Right ventricle myocardium inferior (tissue), 1 donor: Measurements from ENCODE around the gene CIDEC. TPM values are rescaled to one million over a fixed set of nuclear protein-coding genes. Genes with fewer than 3 reads are reported as not detected.
"Not testable (repeated sequence)": the region's sequence is repeated elsewhere in the genome, so short reads cannot be mapped to it uniquely, and the experiment has no call there.

ENCODE experiments used
- ATAC-seq: fragments of 200-7000 bp; cut with Tn5 transposase; one replicate; pipeline ENCODE4 v1.9.1; 2020; ENCODE audit warnings: mild to moderate bottlenecking, moderate library complexity
- DNase-seq: peaks from one replicate; pipeline ENCODE4 v3.0.0; 2021; ENCODE audit errors: missing footprints
- intact Hi-C: fragments of 100-400 bp; cut with DNase I; formaldehyde crosslinking; loops from one replicate; pipeline ENCODE4 v1.11.0; 2022
- total RNA-seq: library from RNA; stranded (reverse); fragmentation: NEBNext Ultra II Directional; extraction: Animal tissue kit (Norgen Biotek cat#: 25700); gene quantifications from one replicate; pipeline ENCODE4 v1.2.1, GENCODE V29; 2021
- donor health status: DM: no; HTN: yes; CAD: no; lungs with severe emphysema.

The CIDEC gene
- total RNA-seq, 1 donor from 2014 or later: 6.7 TPM

DNA sequence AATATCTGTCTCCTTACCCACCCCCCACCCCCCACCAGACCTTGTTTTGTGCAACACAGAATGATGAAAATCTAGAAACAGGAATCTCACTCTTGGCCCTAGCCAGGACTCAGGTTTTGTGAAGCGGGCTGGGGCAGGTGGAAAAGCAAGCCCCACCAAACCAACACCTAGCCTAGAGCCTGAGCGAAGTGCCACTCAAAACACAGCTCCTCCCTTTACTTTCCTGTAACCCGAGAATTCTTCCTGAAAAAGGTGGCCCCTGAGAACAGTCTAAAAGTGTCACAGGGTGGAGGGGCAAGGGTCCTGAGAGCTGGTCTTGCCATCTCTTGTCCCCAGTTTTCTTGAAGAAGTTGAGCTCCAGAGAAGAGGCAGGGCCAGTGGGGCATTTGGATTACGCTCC is 18.9 kb downstream of the CIDEC start:
- ATAC-seq: no peak
- DNase-seq: no peak
- intact Hi-C loops: loop anchor here (10.0 kb wide), 1 partner anchor 54 kb away; the partner anchor contains the start of gene IL17RC

GRCh38 chr3:9859530-9860025 is 20.5 kb downstream of the CIDEC start:
- no peak for ATAC-seq
- DNase-seq: no peak
- intact Hi-C loops: loop anchor here (10.0 kb wide), 1 partner anchor 55 kb away; the partner anchor contains the start of gene IL17RC

GRCh38 chr3:9855594-9855993 is 24.5 kb downstream of the CIDEC start:
- DNase-seq: no peak
- intact Hi-C loops: no loop called here
- ATAC-seq: no peak

- intact Hi-C loops, DNase-seq: not testable (repeated sequence)
These were observed 25.6 kb downstream of the CIDEC start for GRCh38 chr3:9854291-9854940.

GRCh38 chr3:9852528-9852927 is 27.5 kb downstream of the CIDEC start:
- intact Hi-C loops: no loop called here
- ATAC-seq (no peak), DNase-seq (no peak)

More at GRCh38 chr3:9854291-9854940, 25.6 kb downstream of the CIDEC start:
- ATAC-seq: not testable (repeated sequence)

- intact Hi-C loops, DNase-seq, ATAC-seq: not testable (repeated sequence)
These were observed 28.1 kb downstream of the CIDEC start for GRCh38 chr3:9851926-9852325.

GRCh38 chr3:9851383-9851782 is 28.7 kb downstream of the CIDEC start:
- ATAC-seq, intact Hi-C loops, DNase-seq: not testable (repeated sequence)

DNA sequence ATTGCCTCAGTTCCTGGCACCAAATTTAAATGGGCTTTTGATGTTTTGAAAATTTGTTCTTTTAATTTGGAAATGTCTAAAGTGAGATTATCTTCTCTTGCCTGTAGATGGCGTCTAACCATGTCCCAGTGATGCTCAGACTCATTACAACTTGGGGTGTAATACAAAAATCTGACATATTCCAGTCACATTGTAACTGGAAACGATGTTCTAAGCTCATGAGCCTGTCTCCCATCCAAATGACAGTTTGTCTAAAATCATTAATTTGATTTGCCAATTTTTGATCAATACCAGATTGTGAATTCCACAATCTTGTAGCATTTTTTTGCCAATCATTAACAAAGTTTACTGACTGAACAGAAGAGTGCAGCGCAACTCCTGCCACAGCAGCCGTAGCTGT is 31.2 kb downstream of the CIDEC start:
- DNase-seq, intact Hi-C loops, ATAC-seq: not testable (repeated sequence)

GRCh38 chr3:9847870-9848269 is 32.2 kb downstream of the CIDEC start:
- ATAC-seq, DNase-seq, intact Hi-C loops: not testable (repeated sequence)

GRCh38 chr3:9846931-9847488 is 33.0 kb downstream of the CIDEC start:
- DNase-seq (no peak), ATAC-seq (no peak)
- intact Hi-C loops: no loop called here

DNA sequence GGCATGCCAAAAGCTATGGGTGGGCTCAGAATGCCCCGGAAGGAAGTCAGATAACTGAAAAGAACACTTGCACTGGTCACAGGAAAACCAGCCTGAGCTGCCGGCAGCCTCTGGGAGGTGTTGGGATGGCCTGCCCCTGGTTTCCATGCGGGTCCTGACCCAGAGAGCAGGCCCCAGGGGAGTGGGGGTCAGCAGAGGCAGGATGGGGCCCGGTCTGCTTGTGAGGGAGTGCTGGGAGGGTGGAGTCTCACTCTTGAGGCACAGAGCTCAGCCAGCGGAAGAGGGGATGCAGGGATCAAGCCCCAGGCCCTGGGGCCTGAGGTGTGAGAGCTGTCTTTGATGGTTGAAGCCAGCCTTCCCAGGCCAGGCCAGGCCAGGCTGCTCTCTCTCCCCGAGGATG is 33.8 kb downstream of the CIDEC start:
- DNase-seq (no peak), ATAC-seq (no peak)
- intact Hi-C loops: no loop called here

GRCh38 chr3:9843715-9844438 is 36.2 kb downstream of the CIDEC start, which contains the start of gene RPUSD3:
Gene RPUSD3 (minus strand): TSS chr3:9844008. CDS start chr3:9843990, 18 bp downstream.
- intact Hi-C loops: no loop called here
- peak; percentile 99 for ATAC-seq

GRCh38 chr3:9841015-9841414 is 39.0 kb downstream of the CIDEC start:
- intact Hi-C loops: no loop called here
- no peak for DNase-seq
- ATAC-seq: no peak

More at GRCh38 chr3:9843715-9844438, 36.2 kb downstream of the CIDEC start, which contains the start of gene RPUSD3:
- peak; percentile 99 for DNase-seq

- intact Hi-C loops: no loop called here
- DNase-seq: no peak
- ATAC-seq: no peak
These were observed 41.2 kb downstream of the CIDEC start for GRCh38 chr3:9838856-9839255.

DNA sequence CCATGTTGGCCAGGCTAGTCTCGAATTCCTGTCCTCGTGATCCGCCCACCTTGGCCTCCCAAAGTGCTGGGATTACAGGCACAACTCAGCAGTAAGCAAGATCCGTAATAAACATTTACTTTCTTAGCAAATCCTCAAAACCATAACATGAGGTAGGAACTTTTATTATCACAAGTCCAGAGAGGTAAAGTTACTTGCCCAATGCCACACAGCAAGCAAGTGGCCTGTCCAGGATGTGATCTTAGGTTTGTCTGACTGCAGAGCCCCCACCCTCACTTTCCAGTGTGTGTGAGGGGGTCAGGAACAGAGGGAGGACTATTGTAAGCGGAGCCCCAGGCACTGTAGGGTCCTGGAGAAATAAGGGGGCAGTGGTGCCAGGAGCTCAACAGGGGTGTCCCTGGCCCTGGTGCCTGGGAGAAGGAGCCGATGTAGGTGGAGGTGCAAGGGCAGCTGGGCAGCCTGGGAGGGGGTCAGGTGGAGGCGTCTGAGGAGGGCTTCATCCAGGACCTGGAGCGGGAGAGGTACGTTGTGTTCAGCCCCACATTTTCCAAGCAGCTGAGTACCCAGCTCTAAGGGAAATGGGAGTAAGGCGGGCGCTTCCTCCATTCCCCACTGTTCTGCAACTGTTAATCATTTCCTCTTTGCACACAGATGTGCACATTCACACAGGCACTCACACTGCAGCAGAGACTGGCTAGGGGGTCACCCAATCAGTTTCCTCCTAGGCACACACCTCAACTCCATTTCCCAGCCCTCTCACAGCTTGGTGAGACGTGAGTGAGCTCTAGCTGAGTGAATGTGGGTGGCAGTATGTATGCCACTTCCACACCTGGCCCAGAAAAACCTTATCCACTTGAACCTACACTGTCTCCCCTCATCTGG is 42.1 kb downstream of the CIDEC start:
- intact Hi-C loops: no loop called here
- DNase-seq (no peak), ATAC-seq (no peak)

DNA sequence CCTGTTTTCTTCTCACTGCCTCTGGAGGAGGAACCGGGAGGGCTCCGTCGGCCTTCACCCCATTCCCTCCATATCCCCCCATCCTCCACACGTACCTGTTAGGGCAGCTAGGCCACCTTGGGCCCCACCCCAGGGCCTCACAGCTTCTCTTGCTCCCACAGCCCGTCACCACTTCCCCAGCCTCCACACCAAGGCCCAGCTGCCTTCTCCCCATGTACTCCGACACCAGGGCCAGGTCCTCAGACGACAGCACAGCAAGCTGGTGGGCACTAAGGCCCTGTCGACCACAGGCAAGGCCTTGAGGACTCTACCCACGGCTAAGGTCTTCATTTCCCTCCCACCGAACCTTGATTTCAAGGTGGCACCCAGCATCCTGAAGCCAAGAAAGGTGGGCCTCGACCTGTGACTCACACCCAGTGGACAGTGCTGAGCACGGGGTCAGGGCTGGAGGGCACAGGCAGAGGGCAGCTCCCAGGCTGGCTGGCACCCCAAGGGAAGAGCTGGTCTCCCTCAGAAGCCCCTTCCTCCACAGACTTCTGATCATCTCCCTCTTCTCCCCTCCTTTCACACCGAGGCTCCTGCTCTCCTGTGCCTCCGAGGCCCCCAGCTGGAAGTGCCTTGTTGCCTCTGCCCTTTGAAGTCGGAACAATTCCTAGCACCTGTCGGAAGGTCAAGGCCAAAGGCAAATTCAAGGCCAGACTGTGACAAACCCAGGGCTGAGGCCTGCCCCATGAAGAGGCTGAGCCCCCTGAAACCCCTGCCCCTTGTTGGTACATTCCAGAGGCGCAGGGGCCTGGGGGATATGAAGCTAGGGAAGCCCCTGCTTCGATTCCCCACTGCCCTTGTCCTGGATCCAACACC is 45.3 kb downstream of the CIDEC start:
- intact Hi-C loops: no loop called here
- no peak for ATAC-seq
- DNase-seq: no peak

GRCh38 chr3:9833078-9833477 is 47.0 kb downstream of the CIDEC start:
- intact Hi-C loops: no loop called here
- ATAC-seq (no peak), DNase-seq (no peak)

DNA sequence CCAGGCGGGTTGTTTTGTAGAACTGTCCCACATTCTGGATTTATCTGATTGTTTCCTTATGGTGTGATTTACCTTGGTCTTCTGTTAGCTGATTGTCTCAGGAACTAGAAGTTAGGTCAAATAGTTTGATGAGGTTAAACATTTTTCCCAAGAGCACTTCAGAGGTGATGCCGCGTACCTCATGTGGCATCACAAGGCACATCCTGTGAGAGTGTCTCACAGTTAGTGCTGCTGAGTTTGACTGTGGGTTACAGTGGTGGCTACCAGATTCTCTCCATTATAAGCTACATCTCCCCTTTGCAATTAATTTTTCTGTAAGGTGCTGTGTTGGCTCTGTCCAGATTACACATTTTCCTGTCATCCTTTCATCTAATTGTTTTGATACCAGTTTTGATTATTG is 48.8 kb downstream of the CIDEC start:
- no peak for ATAC-seq
- intact Hi-C loops: no loop called here
- DNase-seq: no peak
